Activated T-helper 17 cell treated with anti-CD3 and anti-CD28 coated beads, Interleukin-2, amount 50 U/mL, for 72 hours (primary cell): ENCODE measurements around the gene CTNNBIP1. TPM values are rescaled to one million over a fixed set of nuclear protein-coding genes. Genes with fewer than 3 reads are reported as not detected.

Experiments used
- ATAC-seq: fragments of 150-1000 bp; cut with Tn5 transposase; replicated peaks from 2 replicates; pipeline ENCODE4 v1.10.0; 2021; ENCODE audit warnings: mild to moderate bottlenecking, moderate library complexity
- H3K27ac Mint-ChIP-seq: one replicate; pipeline ENCODE4 v1.8.0; 2022; ENCODE audit warnings: mixed read lengths
- H3K27me3 Mint-ChIP-seq: one replicate; pipeline ENCODE4 v1.8.0; 2022; ENCODE audit warnings: mixed read lengths
- H3K36me3 Mint-ChIP-seq: one replicate; pipeline ENCODE4 v1.8.0; 2022; ENCODE audit warnings: low read depth, mild to moderate bottlenecking, mixed read lengths
- H3K4me1 Mint-ChIP-seq: one replicate; pipeline ENCODE4 v1.8.0; 2022; ENCODE audit warnings: mixed read lengths
- H3K4me3 Mint-ChIP-seq: one replicate; pipeline ENCODE4 v1.8.0; 2022; ENCODE audit warnings: mild to moderate bottlenecking, mixed read lengths
- H3K9me3 Mint-ChIP-seq: one replicate; pipeline ENCODE4 v1.8.0; 2022; ENCODE audit warnings: mixed read lengths
- total RNA-seq, 2 donors: library from RNA; stranded (reverse); gene quantifications; one replicate each; pipeline ENCODE4 v1.2.3, GENCODE V29; 2022

Gene CTNNBIP1
- total RNA-seq, 2 donors from 2014 or later, result 5.6 to 9.7 TPM

GRCh38 chr1:9892563-9893528 is 17.2 kb downstream of the CTNNBIP1 start:
- Mint-ChIP-seq H3K27ac (peak overlapping the region; percentile 47), H3K4me3 (no peak overlapping the region), H3K9me3 (no peaks in the 10 kb centered on the region), H3K27me3 (no peaks in the 10 kb centered on the region), H3K4me1 (peaks cover 6% of the 10 kb centered on the region), H3K36me3 (no peaks in the 10 kb centered on the region)
- no peak for ATAC-seq

DNA sequence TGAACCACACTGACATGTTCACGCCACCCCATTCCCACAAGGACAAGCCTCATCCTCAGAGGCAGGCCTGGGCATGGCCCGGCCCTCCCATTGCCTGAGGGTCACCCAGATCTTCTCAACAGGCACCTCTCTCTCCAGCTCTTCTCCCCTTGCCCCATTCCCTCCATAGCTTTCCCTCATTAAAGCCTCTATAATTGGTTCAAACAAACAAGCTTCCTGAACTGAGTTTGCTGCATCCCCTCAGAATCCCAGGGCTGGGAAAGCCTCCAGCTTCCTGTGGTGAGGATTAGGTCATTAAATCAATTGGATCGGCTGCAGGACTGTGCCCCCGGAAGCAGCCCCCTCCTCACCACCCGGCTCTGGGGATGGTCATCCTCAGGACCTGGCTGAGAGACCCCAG is 18.9 kb downstream of the CTNNBIP1 start:
- H3K4me1 Mint-ChIP-seq, result peaks cover 6% of the 10 kb centered on the region
- no peak for ATAC-seq
- H3K27me3 Mint-ChIP-seq, result no peaks in the 10 kb centered on the region
- no peak overlapping the region for H3K4me3 Mint-ChIP-seq
- H3K36me3 Mint-ChIP-seq, result no peaks in the 10 kb centered on the region
- H3K27ac Mint-ChIP-seq, result no peak overlapping the region
- H3K9me3 Mint-ChIP-seq, result no peaks in the 10 kb centered on the region

DNA sequence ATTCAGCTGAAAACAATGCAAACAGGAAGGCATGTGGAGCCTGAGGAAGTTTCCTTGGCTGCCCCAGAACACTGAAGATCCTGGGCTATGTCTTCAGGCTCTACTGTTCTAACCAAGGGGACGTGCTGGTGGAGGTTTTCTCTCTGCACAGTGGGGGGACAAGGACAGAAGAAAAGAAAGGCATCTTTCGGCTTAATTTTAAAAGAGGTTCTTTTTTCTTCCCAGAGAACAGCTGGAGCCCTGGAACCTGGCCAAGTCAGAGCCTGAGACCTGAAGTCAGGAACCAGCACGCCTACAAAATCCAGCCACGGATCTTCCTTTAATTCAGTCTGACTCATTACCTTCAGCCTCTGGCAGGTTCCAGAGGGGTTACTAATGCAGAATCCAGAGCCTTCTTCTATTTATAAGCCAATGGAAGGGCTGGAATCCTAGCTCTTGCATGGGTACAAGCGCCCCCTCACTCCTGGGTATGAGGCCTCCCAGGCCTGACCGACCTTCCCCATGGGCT is 19.8 kb downstream of the CTNNBIP1 start:
- Mint-ChIP-seq H3K27ac (no peak overlapping the region), H3K4me1 (peaks cover 6% of the 10 kb centered on the region), H3K9me3 (no peaks in the 10 kb centered on the region), H3K36me3 (no peaks in the 10 kb centered on the region), H3K27me3 (no peaks in the 10 kb centered on the region), H3K4me3 (no peak overlapping the region)
- no peak for ATAC-seq

DNA sequence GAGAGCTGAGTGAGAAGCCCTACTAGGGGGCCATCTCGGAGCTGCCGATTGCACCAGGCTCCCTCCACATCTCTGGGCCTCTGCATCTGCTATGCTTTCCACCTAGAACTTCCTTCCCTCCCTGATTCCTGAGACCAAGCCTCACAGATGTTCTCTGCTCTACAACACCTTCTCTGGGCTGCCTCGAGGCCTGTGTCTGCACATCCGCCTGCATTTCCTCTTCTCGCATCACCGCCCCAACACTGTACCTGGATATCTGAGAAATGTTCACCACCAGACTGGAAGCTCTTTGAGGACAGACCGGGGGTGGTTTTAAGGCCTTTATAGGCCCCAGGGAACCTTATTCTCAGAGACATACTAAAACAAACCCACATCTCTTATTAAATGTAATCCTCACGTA is 20.7 kb downstream of the CTNNBIP1 start:
- Mint-ChIP-seq H3K36me3 (no peaks in the 10 kb centered on the region), H3K9me3 (no peaks in the 10 kb centered on the region), H3K27me3 (no peaks in the 10 kb centered on the region), H3K27ac (no peak overlapping the region), H3K4me3 (no peak overlapping the region), H3K4me1 (peaks cover 6% of the 10 kb centered on the region)
- ATAC-seq, result no peak

GRCh38 chr1:9888886-9889285 is 21.2 kb downstream of the CTNNBIP1 start:
- Mint-ChIP-seq H3K27ac (no peak overlapping the region), H3K27me3 (no peaks in the 10 kb centered on the region), H3K4me1 (peaks cover 6% of the 10 kb centered on the region), H3K4me3 (no peak overlapping the region), H3K9me3 (no peaks in the 10 kb centered on the region), H3K36me3 (no peaks in the 10 kb centered on the region)
- no peak for ATAC-seq

DNA sequence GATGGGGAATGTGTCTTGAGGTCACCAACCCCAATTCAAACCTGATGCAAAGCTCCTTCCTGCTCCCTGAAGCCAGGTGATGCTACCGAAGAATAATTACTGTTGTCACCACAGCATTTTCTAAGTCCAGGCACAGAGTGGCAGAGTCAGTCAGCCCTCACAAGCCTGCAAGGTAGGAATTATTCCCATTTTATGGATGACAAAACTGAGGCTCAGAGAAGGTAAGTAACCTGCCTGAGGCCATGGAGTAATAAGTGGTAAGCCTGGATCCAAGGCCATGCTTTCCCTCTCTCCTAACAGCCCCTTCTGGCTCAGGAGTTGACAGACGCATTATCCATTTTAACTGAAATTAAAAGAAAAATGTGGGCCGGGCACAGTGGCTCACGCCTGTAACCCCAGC is 23.0 kb downstream of the CTNNBIP1 start:
- Mint-ChIP-seq H3K27ac (no peak overlapping the region), H3K4me3 (no peak overlapping the region), H3K4me1 (peaks cover 5% of the 10 kb centered on the region), H3K36me3 (no peaks in the 10 kb centered on the region), H3K27me3 (no peaks in the 10 kb centered on the region), H3K9me3 (no peaks in the 10 kb centered on the region)
- no peak for ATAC-seq

DNA sequence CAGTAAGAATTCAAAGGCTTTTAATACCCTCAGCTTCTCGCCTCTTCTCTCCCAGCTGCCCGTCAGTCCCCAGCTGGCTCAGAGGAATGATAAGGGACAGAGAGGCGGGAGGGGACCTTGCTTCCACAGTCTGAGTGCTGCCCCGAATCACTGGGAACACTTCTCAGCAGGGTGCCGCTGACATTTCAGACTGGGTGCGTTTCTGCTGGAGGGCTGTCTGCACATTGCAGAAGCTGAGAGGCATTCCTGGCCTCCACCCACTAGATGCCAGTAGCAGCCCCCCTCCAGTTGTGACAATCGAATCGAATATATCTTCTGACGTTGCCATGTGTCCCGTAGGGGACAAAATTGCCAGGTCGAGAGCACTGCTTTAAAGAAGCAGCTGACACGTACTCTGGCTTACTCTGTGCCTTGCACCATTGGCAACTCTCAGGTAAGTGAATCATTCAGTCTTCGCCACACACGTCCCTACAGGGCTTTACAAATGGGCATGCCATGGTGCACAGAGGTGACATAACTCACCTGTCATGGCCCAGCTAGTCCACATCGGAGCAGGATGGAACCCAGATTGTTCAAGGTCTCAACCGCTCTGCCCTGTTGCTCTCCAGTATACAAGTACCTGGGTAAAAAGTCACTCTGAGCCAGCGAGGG is 23.9 kb downstream of the CTNNBIP1 start:
- Mint-ChIP-seq H3K4me3 (no peak overlapping the region), H3K27me3 (no peaks in the 10 kb centered on the region), H3K4me1 (peaks cover 11% of the 10 kb centered on the region), H3K27ac (no peak overlapping the region), H3K36me3 (no peaks in the 10 kb centered on the region), H3K9me3 (no peaks in the 10 kb centered on the region)
- ATAC-seq, result no peak

- H3K4me1 Mint-ChIP-seq, result peaks cover 11% of the 10 kb centered on the region
- ATAC-seq, result no peak
Measured at GRCh38 chr1:9884805-9885204, 25.3 kb downstream of the CTNNBIP1 start.

DNA sequence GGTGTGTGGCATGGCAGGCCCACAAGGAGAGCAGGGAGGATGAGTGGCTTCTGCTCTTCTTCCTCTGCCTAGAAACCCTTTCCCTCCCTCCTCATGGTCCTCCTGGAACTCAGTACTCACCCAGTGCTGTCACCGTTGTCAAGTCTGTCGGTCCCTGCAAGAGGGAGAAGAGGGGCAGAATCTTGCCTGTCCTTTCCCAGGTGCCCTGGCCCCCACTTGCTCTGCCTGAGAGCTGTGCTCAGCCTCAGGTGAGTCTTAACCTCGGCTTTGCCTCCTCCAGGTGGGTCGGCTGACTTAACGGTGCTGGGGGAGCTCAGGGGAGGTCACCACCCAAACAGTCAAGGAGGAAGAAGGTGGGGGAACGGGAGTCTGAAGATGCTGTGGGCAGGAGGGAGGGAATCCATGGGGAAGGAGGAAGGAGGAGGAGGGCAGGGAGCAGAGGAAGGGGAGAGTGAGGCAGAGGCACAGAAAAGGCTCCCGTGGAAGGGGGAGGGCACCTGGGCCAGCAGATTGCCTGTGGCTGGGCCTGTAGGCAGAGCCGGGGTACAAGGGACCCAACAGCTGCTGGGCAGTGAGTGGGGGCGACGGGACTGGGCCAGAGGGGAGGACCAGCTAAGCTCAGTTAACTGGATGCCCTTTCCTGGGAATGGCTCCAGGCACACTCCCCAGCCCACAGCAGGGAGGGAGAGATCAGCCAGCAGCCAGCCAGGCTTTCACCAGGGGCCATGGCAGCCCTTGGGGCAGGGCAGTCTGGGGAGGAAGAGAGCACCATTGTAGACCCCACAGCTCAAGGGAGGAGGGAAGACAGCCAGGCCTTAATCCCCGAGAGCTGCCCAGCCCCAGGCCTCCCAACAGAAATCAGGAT is 26.3 kb downstream of the CTNNBIP1 start:
- Mint-ChIP-seq H3K27ac (peak overlapping the region; percentile 56), H3K4me1 (peaks cover 11% of the 10 kb centered on the region), H3K4me3 (no peak overlapping the region), H3K9me3 (no peaks in the 10 kb centered on the region), H3K36me3 (no peaks in the 10 kb centered on the region), H3K27me3 (no peaks in the 10 kb centered on the region)
- ATAC-seq, result no peak

More at GRCh38 chr1:9884805-9885204, 25.3 kb downstream of the CTNNBIP1 start:
- H3K4me3 Mint-ChIP-seq, result no peak overlapping the region
- no peaks in the 10 kb centered on the region for H3K36me3 Mint-ChIP-seq
- H3K27ac Mint-ChIP-seq, result peak overlapping the region; percentile 56
- H3K27me3 Mint-ChIP-seq, result no peaks in the 10 kb centered on the region
- H3K9me3 Mint-ChIP-seq, result no peaks in the 10 kb centered on the region

DNA sequence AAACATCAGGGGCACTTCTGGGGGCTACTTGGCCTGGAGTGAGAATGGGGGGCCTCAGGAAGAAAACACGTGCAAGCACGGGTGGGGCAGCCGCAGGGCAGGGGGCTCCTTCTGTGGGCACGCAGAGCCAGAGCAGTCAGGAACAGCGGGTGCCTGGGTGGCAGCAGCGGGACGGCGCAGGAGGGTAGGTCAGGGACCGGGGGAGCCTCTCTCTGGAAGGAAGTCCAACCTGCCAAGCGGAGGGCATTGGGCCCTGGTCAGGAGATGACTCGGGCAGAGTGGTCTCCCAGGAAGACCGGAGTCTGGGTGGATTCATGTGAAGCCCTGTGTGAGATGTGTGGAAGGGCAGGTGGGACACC is 27.1 kb downstream of the CTNNBIP1 start:
- no peak overlapping the region for H3K4me3 Mint-ChIP-seq
- ATAC-seq, result no peak
- H3K9me3 Mint-ChIP-seq, result no peaks in the 10 kb centered on the region
- H3K27ac Mint-ChIP-seq, result peak overlapping the region; percentile 16
- H3K36me3 Mint-ChIP-seq, result no peaks in the 10 kb centered on the region
- H3K4me1 Mint-ChIP-seq, result peaks cover 11% of the 10 kb centered on the region
- H3K27me3 Mint-ChIP-seq, result no peaks in the 10 kb centered on the region

GRCh38 chr1:9882296-9882944 is 27.6 kb downstream of the CTNNBIP1 start:
- peaks cover 11% of the 10 kb centered on the region for H3K4me1 Mint-ChIP-seq
- H3K27ac Mint-ChIP-seq, result peak overlapping the region; percentile 16
- H3K27me3 Mint-ChIP-seq, result no peaks in the 10 kb centered on the region
- ATAC-seq, result peak; percentile 38
- H3K4me3 Mint-ChIP-seq, result no peak overlapping the region
- no peaks in the 10 kb centered on the region for H3K9me3 Mint-ChIP-seq
- no peaks in the 10 kb centered on the region for H3K36me3 Mint-ChIP-seq

GRCh38 chr1:9881838-9882249 is 28.2 kb downstream of the CTNNBIP1 start:
- Mint-ChIP-seq H3K4me1 (peaks cover 11% of the 10 kb centered on the region), H3K9me3 (no peaks in the 10 kb centered on the region), H3K27me3 (no peaks in the 10 kb centered on the region), H3K27ac (peak overlapping the region; percentile 16), H3K4me3 (no peak overlapping the region), H3K36me3 (no peaks in the 10 kb centered on the region)
- ATAC-seq, result no peak

DNA sequence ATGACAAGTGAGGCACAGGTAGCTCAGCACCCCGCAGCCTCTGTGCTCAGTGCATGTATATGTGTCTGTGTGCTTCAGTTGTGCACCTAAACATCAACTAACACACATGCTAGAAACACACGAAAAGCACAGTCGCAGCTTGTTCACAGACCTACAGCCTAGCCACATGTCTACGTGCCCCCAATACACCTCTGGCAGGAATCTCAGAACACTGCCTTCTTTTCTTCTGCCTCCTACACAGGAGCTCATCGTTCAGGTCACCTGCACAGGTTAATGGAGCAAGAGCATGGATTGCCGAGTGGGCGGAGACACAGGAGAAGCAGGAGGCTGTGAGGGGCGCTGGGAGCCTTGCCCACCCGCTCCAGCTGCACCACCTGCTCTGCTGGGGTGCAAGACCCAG is 31.7 kb downstream of the CTNNBIP1 start:
- Mint-ChIP-seq H3K4me1 (peaks cover 16% of the 10 kb centered on the region), H3K27ac (no peak overlapping the region), H3K36me3 (no peaks in the 10 kb centered on the region), H3K9me3 (no peaks in the 10 kb centered on the region), H3K4me3 (no peak overlapping the region), H3K27me3 (no peaks in the 10 kb centered on the region)
- no peak for ATAC-seq

GRCh38 chr1:9877962-9878361 is 32.1 kb downstream of the CTNNBIP1 start:
- no peak for ATAC-seq
- no peak overlapping the region for H3K4me3 Mint-ChIP-seq
- H3K27ac Mint-ChIP-seq, result no peak overlapping the region
- no peaks in the 10 kb centered on the region for H3K36me3 Mint-ChIP-seq
- H3K4me1 Mint-ChIP-seq, result peaks cover 16% of the 10 kb centered on the region
- no peaks in the 10 kb centered on the region for H3K27me3 Mint-ChIP-seq
- no peaks in the 10 kb centered on the region for H3K9me3 Mint-ChIP-seq
